SU-DHL-6 (cell line): ENCODE results near the gene MAP2K2.

Source experiments
- H2AFZ ChIP-seq: fragments of 200-600 bp; sonication (generic); 2 replicates; pipeline ENCODE4 v1.6.1; 2014; ENCODE audit warnings: low read depth, mild to moderate bottlenecking, moderate library complexity, mixed read lengths, antibody characterized with exemption, low read length; ENCODE audit not compliant: severe bottlenecking
- H3F3A ChIP-seq: fragments of 200-600 bp; shearing (Covaris generic); 2 replicates; pipeline ENCODE4 v1.6.0; 2016; ENCODE audit warnings: antibody characterized with exemption, mild to moderate bottlenecking; ENCODE audit not compliant: insufficient read depth
- H3K27ac ChIP-seq: fragments of 200-600 bp; sonication (generic); 2 replicates; pipeline ENCODE4 v1.5.1; 2016; ENCODE audit warnings: low read depth, mild to moderate bottlenecking, low read length, moderate library complexity, mixed read lengths
- H3K27me3 ChIP-seq: fragments of 200-600 bp; sonication (generic), shearing (Covaris generic); 2 replicates; pipeline ENCODE4 v1.6.0; 2014; ENCODE audit warnings: mild to moderate bottlenecking, low read length
- H3K36me3 ChIP-seq: fragments of 200-600 bp; sonication (generic); 2 replicates; pipeline ENCODE4 v1.6.1; 2014; ENCODE audit warnings: mild to moderate bottlenecking, low read length, mixed read lengths
- H3K4me2 ChIP-seq: fragments of 300-600, 200-600 bp; shearing (Covaris generic), sonication (generic); 2 replicates; pipeline ENCODE4 v1.6.0; 2014; ENCODE audit warnings: low read length, low read depth, mild to moderate bottlenecking; ENCODE audit not compliant: poor library complexity, severe bottlenecking
- H3K4me3 ChIP-seq: fragments of 200-600 bp; sonication (generic); 2 replicates; pipeline ENCODE4 v1.5.1; 2014; ENCODE audit warnings: antibody characterized with exemption, low read length, mild to moderate bottlenecking, mixed read lengths; ENCODE audit not compliant: insufficient read depth, poor library complexity, severe bottlenecking
- H3K79me2 ChIP-seq: fragments of 200-600 bp; sonication (generic); 2 replicates; pipeline ENCODE4 v1.6.1; 2014; ENCODE audit warnings: mild to moderate bottlenecking, low read length, moderate library complexity; ENCODE audit not compliant: insufficient read depth
- H3K9ac ChIP-seq: fragments of 200-600 bp; sonication (generic); 2 replicates; pipeline ENCODE4 v1.7.0; 2014; ENCODE audit warnings: mild to moderate bottlenecking, low read length
- H3K9me2 ChIP-seq: fragments of 200-600 bp; sonication (generic); replicated peaks from 2 replicates; pipeline ENCODE4 v1.6.1; 2014; ENCODE audit warnings: low read length; ENCODE audit not compliant: insufficient read depth
- H3K9me3 ChIP-seq: fragments of 200-600 bp; sonication (generic); 2 replicates; pipeline ENCODE4 v1.6.1; 2014; ENCODE audit warnings: low read length, mixed read lengths; ENCODE audit not compliant: insufficient read depth
- H4K20me1 ChIP-seq: fragments of 200-600 bp; sonication (generic); 2 replicates; pipeline ENCODE4 v1.6.1; 2014; ENCODE audit warnings: low read depth, mild to moderate bottlenecking, antibody characterized with exemption, low read length, moderate library complexity, mixed read lengths
- CTCF ChIP-seq: fragments of 200-600 bp; sonication (generic); IDR thresholded peaks from one replicate; pipeline ENCODE4 v1.5.1; 2017; ENCODE audit warnings: antibody characterized with exemption, mild to moderate bottlenecking, low read length, moderate library complexity; ENCODE audit not compliant: insufficient read depth, poor library complexity, severe bottlenecking
- EZH2phosphoT487 ChIP-seq: fragments of 200-600 bp; sonication (generic), shearing (Covaris generic); conservative IDR thresholded peaks from 2 replicates; pipeline ENCODE4 v1.6.1; 2018; ENCODE audit warnings: mild to moderate bottlenecking, antibody characterized with exemption, low read length, moderate library complexity, mixed read lengths

The MAP2K2 gene

GRCh38 chr19:4046362-4046691, 77.6 kb downstream of the MAP2K2 start:
- H3K9ac ChIP-seq: no peak overlapping the region
- no peaks in the 10 kb centered on the region for H3K9me3 ChIP-seq
- no peak overlapping the region for H3K27ac ChIP-seq
- 0 out of 2 replicates have a peak, but pooled peaks cover 3% of the 10 kb centered on the region for H4K20me1 ChIP-seq
- no peak overlapping the region for H2AFZ ChIP-seq
- peaks cover 5% of the 10 kb centered on the region; the same call in 1 of the 2 replicates for H3K36me3 ChIP-seq
- TF ChIP-seq CTCF (no peak), EZH2phosphoT487 (no peak)
- 0 out of 2 replicates have a peak, but pooled peaks cover 9% of the 10 kb centered on the region for H3F3A ChIP-seq
- no peaks in the 10 kb centered on the region for H3K9me2 ChIP-seq
- no peak overlapping the region for H3K4me2 ChIP-seq
- H3K79me2 ChIP-seq: peaks cover 57% of the 10 kb centered on the region
- H3K27me3 ChIP-seq: no peaks in the 10 kb centered on the region
- H3K4me3 ChIP-seq: no peak overlapping the region

- H3K9me3 ChIP-seq: no peaks in the 10 kb centered on the region
- 0 out of 2 replicates have a peak, but pooled peaks cover 3% of the 10 kb centered on the region for H4K20me1 ChIP-seq
- H3K4me3 ChIP-seq: no peak overlapping the region
- H3K27me3 ChIP-seq: no peaks in the 10 kb centered on the region
- no peak overlapping the region for H3K9ac ChIP-seq
- no peak overlapping the region for H3K27ac ChIP-seq
- H3K9me2 ChIP-seq: no peaks in the 10 kb centered on the region
- no peak overlapping the region for H3K4me2 ChIP-seq
- H3K79me2 ChIP-seq: peaks cover 53% of the 10 kb centered on the region
- peaks cover 5% of the 10 kb centered on the region; the same call in 1 of the 2 replicates for H3K36me3 ChIP-seq
- 0 out of 2 replicates have a peak, but pooled peaks cover 9% of the 10 kb centered on the region for H3F3A ChIP-seq
- no peak overlapping the region for H2AFZ ChIP-seq
- TF ChIP-seq CTCF (no peak), EZH2phosphoT487 (no peak)
Measured at GRCh38 chr19:4045597-4046361, 78.1 kb downstream of the MAP2K2 start.

- Histone ChIP-seq H3K9ac (no peak overlapping the region), H3K27me3 (no peaks in the 10 kb centered on the region), H3K9me2 (no peaks in the 10 kb centered on the region), H2AFZ (no peak overlapping the region), H4K20me1 (0 out of 2 replicates have a peak, but pooled peaks cover 3% of the 10 kb centered on the region), H3F3A (0 out of 2 replicates have a peak, but pooled peaks cover 9% of the 10 kb centered on the region), H3K4me2 (no peak overlapping the region), H3K36me3 (peaks cover 5% of the 10 kb centered on the region; the same call in 1 of the 2 replicates), H3K4me3 (no peak overlapping the region), H3K27ac (no peak overlapping the region), H3K9me3 (no peaks in the 10 kb centered on the region), H3K79me2 (peaks cover 47% of the 10 kb centered on the region)
- no peak for TF ChIP-seq CTCF
- TF ChIP-seq EZH2phosphoT487: no peak
Measured at GRCh38 chr19:4044990-4045465, 78.9 kb downstream of the MAP2K2 start.
